ENCODE data around the gene C20orf96. TPM values are rescaled to one million over a fixed set of nuclear protein-coding genes. Genes with fewer than 3 reads are reported as not detected.

Gene C20orf96
- total RNA-seq, 1 experiment from 2014 or later, result 2.8 TPM

GRCh38 chr20:294602-295001 lies 4.1 kb upstream of the C20orf96 start:
- in situ Hi-C loops (cut with HindIII; ENCODE audit: low pct_unique_long_range_greater_than_20kb, low sequenced_read_pairs), result no loop called here
- no peak for DNase-seq (ENCODE audit: low read depth)

DNA sequence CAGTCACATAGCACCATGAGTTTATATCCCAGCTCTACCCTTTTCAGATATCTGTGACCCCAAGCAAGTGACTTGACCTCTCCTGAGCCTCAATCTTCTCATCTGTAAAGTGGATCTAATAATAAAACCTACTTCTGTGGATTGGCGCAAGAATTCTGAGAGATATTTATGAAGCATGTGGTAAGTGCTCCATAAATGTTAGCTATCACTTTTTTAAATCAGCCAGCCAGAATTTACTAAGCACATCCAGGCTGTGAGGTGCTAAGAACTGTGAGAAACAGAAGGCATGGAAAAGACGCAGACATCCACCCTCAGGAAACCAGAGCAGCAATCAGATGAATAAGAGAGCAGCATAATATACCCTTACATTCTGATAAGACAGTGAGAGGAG lies 862 bp downstream of the C20orf96 start:
- DNase-seq (ENCODE audit: low read depth), result no peak
- in situ Hi-C loops (cut with HindIII; ENCODE audit: low pct_unique_long_range_greater_than_20kb, low sequenced_read_pairs), result no loop called here

- peak; percentile 22 for DNase-seq (ENCODE audit: low read depth)
- in situ Hi-C loops (cut with HindIII; ENCODE audit: low pct_unique_long_range_greater_than_20kb, low sequenced_read_pairs), result no loop called here
These were observed 1.4 kb downstream of the C20orf96 start for GRCh38 chr20:288956-289692.

- no peak for DNase-seq (ENCODE audit: low read depth)
- in situ Hi-C loops (cut with HindIII; ENCODE audit: low pct_unique_long_range_greater_than_20kb, low sequenced_read_pairs), result no loop called here
These were observed 4.0 kb downstream of the C20orf96 start for GRCh38 chr20:286508-286907.

DNA sequence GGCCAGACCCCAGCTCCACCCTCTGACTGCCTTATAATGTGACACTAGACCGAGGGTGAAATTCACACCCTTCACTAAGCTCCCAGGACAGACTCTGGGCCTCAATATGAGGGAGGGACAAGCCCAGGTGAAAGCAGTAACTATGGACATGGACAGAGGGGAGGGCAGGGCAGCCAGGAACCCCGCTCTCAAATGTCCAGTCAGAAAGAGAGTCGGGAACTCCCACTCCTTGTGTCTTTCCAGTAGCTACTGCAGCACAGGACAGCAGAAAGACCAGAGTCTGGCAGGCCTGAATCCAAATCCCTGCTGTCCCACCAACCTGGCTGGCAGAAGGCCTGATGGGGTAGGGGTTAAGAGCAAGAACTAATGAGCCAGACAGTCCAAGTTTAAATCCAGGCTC lies 6.4 kb downstream of the C20orf96 start:
- in situ Hi-C loops (cut with HindIII; ENCODE audit: low pct_unique_long_range_greater_than_20kb, low sequenced_read_pairs), result no loop called here
- DNase-seq (ENCODE audit: low read depth), result no peak

- in situ Hi-C loops (cut with HindIII; ENCODE audit: low pct_unique_long_range_greater_than_20kb, low sequenced_read_pairs), result no loop called here
- no peak for DNase-seq (ENCODE audit: low read depth)
These were observed 11.7 kb downstream of the C20orf96 start for GRCh38 chr20:278607-279571.

DNA sequence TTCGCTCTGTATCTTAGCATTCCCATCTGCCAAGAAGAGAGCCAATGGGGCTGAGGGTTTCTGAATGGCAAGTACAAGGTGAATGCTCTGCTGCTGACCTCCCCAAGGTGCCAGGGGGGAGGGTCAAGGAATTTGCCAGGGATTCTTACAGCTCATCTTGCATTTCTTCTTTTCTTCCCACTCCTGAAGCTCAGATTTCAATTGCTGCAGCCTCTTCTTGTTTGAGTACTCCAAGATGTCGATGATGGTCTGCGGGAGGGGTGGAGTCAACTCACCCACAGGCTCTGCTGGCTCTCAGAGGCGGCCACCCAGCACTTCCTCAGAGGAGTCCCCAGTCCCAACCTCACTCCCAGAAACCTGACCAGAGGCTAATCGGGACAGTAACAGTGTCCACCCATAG lies 12.4 kb downstream of the C20orf96 start:
- no peak for DNase-seq (ENCODE audit: low read depth)
- in situ Hi-C loops (cut with HindIII; ENCODE audit: low pct_unique_long_range_greater_than_20kb, low sequenced_read_pairs), result no loop called here

DNA sequence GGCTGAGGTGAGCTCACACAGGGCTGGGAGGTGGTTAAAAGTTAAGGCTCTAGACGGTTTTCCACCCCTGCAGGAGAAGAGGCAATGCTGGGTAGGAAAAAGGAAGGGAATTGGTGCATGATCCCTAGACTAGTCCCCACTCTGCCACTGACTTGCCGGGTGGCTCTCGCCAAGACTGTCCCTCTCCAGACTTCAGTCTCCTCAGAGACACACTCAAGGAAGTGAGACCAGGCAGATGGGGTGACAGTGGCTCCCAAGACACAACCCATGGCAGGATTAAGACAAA lies 13.1 kb downstream of the C20orf96 start:
- DNase-seq (ENCODE audit: low read depth), result no peak
- in situ Hi-C loops (cut with HindIII; ENCODE audit: low pct_unique_long_range_greater_than_20kb, low sequenced_read_pairs), result no loop called here

DNA sequence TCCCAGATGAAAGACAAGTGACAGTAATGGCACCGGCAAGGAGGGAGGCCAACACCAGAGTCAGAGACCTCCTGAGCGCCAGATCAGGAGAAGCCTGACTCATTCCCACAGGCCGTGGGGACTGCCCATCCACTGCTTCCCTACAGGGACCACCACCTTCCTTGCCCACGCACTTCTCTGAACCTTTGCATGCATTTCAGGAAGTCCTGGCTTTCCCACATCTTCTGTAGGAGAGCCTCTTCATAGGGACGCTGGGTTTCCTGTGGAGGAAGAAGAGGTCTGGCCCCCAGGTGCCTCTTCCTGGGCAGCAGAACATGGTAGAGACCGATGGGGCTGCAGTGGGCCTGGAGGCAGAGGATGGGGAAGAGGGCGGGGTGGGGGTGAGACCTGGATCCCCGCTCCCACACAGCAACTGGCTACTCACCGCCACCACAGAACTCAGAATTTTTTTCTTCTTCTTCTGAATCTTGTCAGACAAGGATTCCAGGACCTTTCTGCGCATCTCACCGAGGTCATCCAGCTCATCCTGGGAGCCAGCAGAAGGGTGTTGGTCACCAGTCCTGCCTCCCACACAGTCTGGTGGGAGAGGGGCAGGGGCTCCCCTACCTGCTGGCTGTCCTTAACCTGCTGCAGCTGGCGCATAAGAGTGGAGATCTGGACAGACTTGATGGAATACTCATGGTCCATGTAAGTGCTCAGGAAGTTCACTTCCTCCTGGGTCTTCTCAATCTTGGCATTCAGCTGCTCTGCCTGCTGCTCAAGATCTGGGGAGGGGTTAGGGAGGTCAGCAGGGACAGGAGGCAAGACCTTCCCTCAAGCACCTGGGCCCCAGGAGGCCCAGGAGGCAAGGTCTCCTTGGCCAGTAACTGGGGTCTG lies 13.7 kb downstream of the C20orf96 start:
- DNase-seq (ENCODE audit: low read depth), result no peak
- in situ Hi-C loops (cut with HindIII; ENCODE audit: low pct_unique_long_range_greater_than_20kb, low sequenced_read_pairs), result no loop called here

DNA sequence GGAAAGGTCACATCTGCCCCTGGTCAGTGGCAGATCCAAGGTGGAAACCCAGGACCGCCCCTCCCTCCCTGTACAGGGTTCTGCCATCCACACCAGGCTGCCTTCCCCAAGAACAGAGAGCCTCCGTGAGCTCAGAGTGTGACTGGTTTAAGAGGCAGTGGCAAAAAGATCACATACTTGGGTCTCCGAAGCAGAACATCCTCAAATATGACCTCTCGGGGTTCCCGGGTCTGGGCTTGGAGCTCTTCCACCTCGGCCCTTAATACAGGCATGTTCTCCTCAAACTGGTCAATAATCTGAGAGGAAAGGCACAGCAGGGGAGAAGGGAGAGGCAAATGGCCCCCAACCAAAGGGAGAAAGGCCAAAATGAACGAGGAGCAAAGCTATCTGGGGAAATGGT lies 14.8 kb downstream of the C20orf96 start:
- no peak for DNase-seq (ENCODE audit: low read depth)
- in situ Hi-C loops (cut with HindIII; ENCODE audit: low pct_unique_long_range_greater_than_20kb, low sequenced_read_pairs), result no loop called here

GRCh38 chr20:273884-274283 lies 16.7 kb downstream of the C20orf96 start:
- DNase-seq (ENCODE audit: low read depth), result no peak
- in situ Hi-C loops (cut with HindIII; ENCODE audit: low pct_unique_long_range_greater_than_20kb, low sequenced_read_pairs), result no loop called here

DNA sequence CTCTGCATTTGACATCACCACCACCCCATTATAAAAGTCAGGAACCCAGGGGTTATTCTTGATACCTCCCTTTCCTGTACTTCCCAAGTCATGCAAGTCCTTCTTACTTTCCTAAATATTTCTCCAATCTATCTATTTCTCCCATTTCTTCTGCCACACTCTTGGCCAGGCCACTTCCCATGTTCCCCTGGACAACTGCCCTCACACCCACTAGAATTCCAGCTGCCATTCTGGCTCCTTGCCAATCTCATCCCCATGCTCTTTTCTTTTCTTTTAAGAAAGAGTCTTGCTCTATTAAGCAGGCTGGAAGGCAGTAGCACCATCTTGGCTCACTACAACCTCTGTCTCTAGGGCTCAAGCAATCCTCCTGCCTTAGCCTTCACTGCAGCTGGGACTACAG lies 17.8 kb downstream of the C20orf96 start:
- in situ Hi-C loops (cut with HindIII; ENCODE audit: low pct_unique_long_range_greater_than_20kb, low sequenced_read_pairs), result no loop called here
- DNase-seq (ENCODE audit: low read depth), result no peak

- in situ Hi-C loops (cut with HindIII; ENCODE audit: low pct_unique_long_range_greater_than_20kb, low sequenced_read_pairs), result no loop called here
- no peak for DNase-seq (ENCODE audit: low read depth)
These were observed 19.0 kb downstream of the C20orf96 start for GRCh38 chr20:271528-271927.

DNA sequence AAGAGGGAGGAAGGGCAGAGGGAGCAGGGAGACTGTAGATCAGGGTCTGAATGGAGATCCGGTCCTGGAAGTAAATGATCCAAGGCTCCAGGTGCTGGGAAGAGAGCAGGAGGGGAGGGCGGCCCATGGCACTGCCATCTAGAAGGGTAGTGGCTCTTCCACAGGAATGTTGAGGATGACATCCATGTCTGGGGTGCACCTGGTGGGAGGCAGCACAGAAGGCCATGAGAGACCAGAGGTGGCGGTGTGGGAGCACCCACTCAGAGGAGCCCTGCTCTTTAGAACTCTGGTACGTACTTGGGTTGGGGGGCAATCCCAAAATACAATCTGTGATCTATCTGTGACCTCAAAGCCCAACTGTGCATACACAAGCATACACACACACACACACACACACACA lies 19.5 kb downstream of the C20orf96 start:
- no peak for DNase-seq (ENCODE audit: low read depth)
- in situ Hi-C loops (cut with HindIII; ENCODE audit: low pct_unique_long_range_greater_than_20kb, low sequenced_read_pairs), result no loop called here

DNA sequence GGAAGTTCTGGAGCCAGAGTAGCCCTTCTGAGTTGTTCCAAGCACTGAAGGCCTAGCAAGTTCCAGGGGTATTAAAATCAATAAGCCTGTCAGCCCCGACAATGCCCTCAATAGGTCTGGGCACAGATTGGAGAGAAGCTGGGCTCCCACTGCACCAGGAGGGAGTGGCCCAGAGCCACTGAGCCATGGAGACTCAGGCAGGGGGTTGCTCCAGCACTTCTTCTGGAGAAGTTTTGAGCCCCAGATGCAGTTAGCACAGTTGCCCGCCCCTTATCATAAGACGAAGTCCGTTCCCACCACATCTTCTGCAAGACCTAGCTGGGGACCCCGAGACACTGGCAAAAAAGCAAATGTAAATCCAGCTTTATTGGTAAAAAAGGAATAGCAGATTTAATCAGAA lies 20.0 kb downstream of the C20orf96 start:
- in situ Hi-C loops (cut with HindIII; ENCODE audit: low pct_unique_long_range_greater_than_20kb, low sequenced_read_pairs), result no loop called here
- DNase-seq (ENCODE audit: low read depth), result no peak

DNA sequence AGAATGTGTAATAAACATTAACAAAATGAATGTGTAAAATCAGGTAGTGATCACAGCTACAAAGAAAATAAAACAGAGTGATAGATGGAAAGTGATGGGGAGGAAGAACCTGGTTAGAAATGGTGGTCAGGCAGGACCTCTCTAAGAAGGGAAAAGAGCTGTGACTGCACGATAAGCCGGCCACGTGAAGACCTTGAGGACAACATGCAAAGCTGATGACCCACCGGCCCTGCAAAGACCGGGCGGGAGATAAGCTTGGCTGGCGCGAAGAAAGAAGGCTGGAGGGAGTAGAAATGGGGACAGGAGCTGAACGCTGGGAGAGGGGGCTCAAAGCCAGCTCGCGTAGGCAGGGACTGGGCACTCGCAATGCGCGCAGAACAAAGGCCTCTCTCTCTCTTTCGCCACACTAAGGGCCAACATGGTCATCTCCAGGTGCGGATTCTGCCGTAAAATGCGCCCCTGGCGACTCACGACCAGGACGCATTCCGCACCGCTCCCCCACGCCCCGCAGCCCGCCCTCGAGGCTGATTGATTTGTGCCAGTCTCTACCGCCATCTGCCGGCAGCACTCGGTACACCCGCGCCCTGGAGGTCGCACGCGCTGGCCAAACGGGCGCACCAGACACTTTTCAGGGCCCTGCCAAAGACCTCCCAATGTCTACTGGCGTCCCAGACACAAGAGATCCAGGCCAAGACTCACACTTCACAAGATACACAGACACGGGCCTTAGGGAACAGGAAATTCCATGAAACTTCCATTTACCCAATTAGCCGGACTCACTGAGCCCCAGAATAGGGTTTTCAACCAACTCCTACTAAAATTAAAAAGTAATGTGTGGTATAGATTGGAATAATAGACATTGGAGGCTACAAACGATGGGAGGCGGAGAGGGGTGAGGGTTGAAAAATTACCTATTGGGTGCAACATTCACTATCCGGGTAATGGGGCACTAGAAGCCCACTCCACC lies 23.7 kb downstream of the C20orf96 start:
- in situ Hi-C loops (cut with HindIII; ENCODE audit: low pct_unique_long_range_greater_than_20kb, low sequenced_read_pairs), result no loop called here
- peak; percentile 84 for DNase-seq (ENCODE audit: low read depth)

DNA sequence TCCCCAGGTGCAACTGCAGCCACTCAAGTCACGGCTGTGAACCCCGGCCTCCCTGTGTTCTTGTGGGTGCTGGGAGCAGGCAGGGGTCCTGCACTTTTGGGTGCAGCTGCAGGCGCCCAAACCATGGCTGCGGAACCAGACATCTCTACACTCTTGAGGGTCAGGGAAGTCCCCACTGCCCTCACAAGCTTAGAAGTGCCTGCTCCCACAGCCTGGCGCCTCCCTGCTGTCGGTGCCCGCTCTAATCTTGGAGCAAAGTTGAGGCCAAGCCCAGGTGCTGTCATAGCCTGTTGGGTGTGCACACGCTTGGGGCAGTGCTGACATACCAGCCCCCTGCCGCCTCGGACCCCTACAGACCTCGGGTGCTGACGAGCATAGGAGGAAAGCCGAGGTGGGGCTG lies 26.8 kb downstream of the C20orf96 start:
- no peak for DNase-seq (ENCODE audit: low read depth)
- in situ Hi-C loops (cut with HindIII; ENCODE audit: low pct_unique_long_range_greater_than_20kb, low sequenced_read_pairs), result no loop called here

DNA sequence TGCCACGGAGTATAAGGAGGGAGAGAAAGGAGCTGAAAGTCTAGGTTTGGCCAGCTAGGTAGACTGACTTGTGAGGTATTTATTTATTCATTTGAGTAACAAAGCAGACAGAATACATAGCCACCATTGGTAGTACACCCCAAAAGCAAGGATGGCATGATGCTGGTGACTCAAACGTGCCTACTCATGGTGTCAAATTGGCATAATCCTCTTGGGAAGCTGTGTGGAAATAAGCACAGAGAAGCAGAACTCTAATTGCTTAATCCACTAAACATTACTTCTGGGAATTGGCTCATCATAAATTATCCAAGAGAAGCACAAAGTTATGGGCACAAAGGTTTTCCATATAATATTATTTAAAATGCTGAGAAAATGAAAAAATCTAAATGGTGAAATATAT lies 30.6 kb downstream of the C20orf96 start:
- no peak for DNase-seq (ENCODE audit: low read depth)
- in situ Hi-C loops (cut with HindIII; ENCODE audit: low pct_unique_long_range_greater_than_20kb, low sequenced_read_pairs), result no loop called here
